ENCODE results near the gene EGLN2.
"Not testable (repeated sequence)": the region's sequence is repeated elsewhere in the genome, so short reads cannot be mapped to it uniquely, and the experiment has no call there.

The EGLN2 gene

GRCh38 chr19:40850277-40850676 lies 51.3 kb downstream of the EGLN2 start, which contains the start of gene CYP2A6:
Gene CYP2A6 (minus strand): TSS chr19:40850447. CDS start chr19:40850426, 21 bp downstream.
- DNase-seq: not testable (repeated sequence)

DNA sequence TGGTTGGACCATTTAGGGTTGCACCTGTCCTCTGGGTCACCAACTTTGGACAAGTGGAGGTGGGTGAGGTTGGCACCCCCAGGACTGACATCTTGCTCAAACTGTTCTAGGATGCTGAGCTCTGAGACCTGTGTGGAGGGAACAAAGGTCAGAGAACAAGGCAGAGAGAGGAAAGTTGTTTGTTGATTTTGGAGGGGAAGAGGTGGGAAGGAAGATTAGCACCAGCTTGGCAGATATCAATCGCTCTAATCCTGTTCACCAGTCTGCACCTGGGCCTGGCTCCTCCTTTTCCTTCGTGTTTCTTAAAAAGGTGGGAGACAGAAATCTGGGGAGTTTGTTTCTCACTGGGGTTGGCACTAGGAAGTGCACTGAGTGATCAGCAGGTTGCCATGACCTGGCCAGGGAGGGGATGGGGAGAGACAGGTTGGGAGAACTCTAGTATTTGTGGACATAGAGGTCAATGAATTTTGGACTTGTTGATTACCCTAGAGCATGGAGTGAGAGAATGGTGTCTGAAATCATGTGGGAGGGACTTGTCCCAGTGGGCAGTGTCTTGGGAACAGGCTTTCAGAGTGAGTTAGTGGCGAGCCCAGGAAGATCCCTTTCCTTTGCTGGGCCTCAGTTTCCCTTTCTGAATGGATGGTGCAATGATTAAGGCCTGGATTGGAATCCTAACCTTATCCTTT lies 53.6 kb downstream of the EGLN2 start:
- not testable (repeated sequence) for DNase-seq

Measured in NCI-H1092 (cell line).